Lung (tissue), 12 donors: ENCODE results near the gene SYNE4. TPM values are rescaled to one million over a fixed set of nuclear protein-coding genes. Genes with fewer than 3 reads are reported as not detected.

Experiments
- ATAC-seq: fragments of 200-7000 bp; cut with Tn5 transposase; one replicate; pipeline ENCODE4 v1.9.1; 2020; ENCODE audit warnings: moderate number of reproducible peaks; ENCODE audit not compliant: insufficient read depth, low FRiP score
- DNase-seq, 3 donors: peaks; one replicate each; pipeline ENCODE4 v3.0.0-alpha.2; 2013 to 2017
- H3K27ac ChIP-seq, 2 donors: one replicate each; pipeline ENCODE4 v1.5.1; 2013; ENCODE audit warnings: mild to moderate bottlenecking in 2 of 2, moderate library complexity in 2 of 2, control low read depth in 1 of 2, inconsistent platforms in 1 of 2, low read depth in 1 of 2, low read length in 1 of 2
- H3K27me3 ChIP-seq, 3 donors: one replicate each; pipeline ENCODE4 v1.5.1; 2013; ENCODE audit warnings: low read length in 2 of 3; ENCODE audit not compliant: control insufficient read depth in 3 of 3, insufficient read depth in 3 of 3
- H3K36me3 ChIP-seq, 4 donors: one replicate each; pipeline ENCODE4 v1.5.1; 2013; ENCODE audit warnings: low read length in 4 of 4, mild to moderate bottlenecking in 1 of 4, moderate library complexity in 1 of 4; ENCODE audit not compliant: control insufficient read depth in 4 of 4, insufficient read depth in 4 of 4
- H3K4me1 ChIP-seq, 5 donors: one replicate each; pipeline ENCODE4 v1.5.1; 2013; ENCODE audit warnings: low read length in 5 of 5, mild to moderate bottlenecking in 2 of 5, moderate library complexity in 1 of 5; ENCODE audit not compliant: control insufficient read depth in 5 of 5, insufficient read depth in 5 of 5
- H3K4me3 ChIP-seq: one replicate; pipeline ENCODE4 v1.5.1; 2013; ENCODE audit warnings: mild to moderate bottlenecking, control low read depth, moderate library complexity
- H3K9ac ChIP-seq, 2 donors: one replicate each; pipeline ENCODE4 v1.5.1; 2013; ENCODE audit warnings: low read length in 2 of 2, control low read depth in 1 of 2; ENCODE audit not compliant: insufficient read depth in 1 of 2
- H3K9me3 ChIP-seq, 4 donors: one replicate each; pipeline ENCODE4 v1.5.1; 2013; ENCODE audit warnings: low read length in 3 of 4, mild to moderate bottlenecking in 1 of 4, moderate library complexity in 1 of 4; ENCODE audit not compliant: control insufficient read depth in 4 of 4, insufficient read depth in 3 of 4
- CTCF ChIP-seq: IDR thresholded peaks from 2 replicates; pipeline ENCODE4 v1.5.1; 2012; ENCODE audit warnings: mild to moderate bottlenecking; ENCODE audit errors: control extremely low read depth, extremely low read depth
- WGBS, 2 donors: extraction: QIAGEN DNeasy Blood & Tissue Kit; methylation state at CpG; one replicate each; pipeline ENCODE4 v1.1.7; 2013; 5-methylcytosine and 5-hydroxymethylcytosine counted together
- polyA plus RNA-seq, 2 donors: library from polyadenylated mRNA; stranded (reverse); fragments of 200-250 nt; gene quantifications; one replicate each; pipeline ENCODE4 v1.2.1, GENCODE V29; 2013
- total RNA-seq, 2 donors: library from RNA; depleted of rRNA in 1 of 2; stranded (reverse); fragments of >200 nt in 1 of 2; gene quantifications; one replicate each; pipeline ENCODE4 v1.2.1, GENCODE V29; 2014 to 2021
- donor health status: control.
- donor health status: control.
- donor health status: Bipolar disorder and iron deficiency.
- donor health status: healthy.
- donor health status: DM: yes; HTN: yes; CAD: no.

SYNE4 gene
- total and polyA plus RNA-seq, 4 donors = 8.0 to 19.2 (median 11.6) TPM

DNA sequence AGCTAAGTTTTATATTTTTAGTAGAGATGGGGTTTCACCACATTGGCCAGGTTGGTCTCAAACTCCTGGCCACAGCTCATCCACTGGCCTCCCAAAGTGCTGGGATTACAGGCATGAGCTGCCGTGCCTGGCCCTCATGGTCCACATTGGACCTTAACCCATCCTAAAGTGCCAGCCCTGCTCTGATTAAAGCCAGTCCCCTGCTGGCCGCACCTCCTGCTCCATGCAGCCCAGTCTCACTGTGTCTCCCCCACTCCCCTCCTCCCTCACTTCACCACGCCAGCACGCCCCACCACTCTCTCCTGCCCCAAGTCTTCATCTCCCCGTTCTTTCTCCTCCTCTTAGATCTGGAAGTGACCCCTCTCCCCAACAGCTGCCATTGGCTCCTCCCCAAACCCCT, 30.3 kb downstream of the SYNE4 start:
- no peak overlapping the region for H3K9ac ChIP-seq
- TF ChIP-seq CTCF = no peak
- peaks cover 0 to 2% (median 0%) of the 10 kb centered on the region in 3 donors for H3K27me3 ChIP-seq
- ATAC-seq = no peak
- peaks cover 0 to 5% (median 0%) of the 10 kb centered on the region in 4 donors for H3K9me3 ChIP-seq
- no peaks in the 10 kb centered on the region for H3K4me1 ChIP-seq
- H3K27ac ChIP-seq = no peak overlapping the region
- WGBS, 2 donors = 43 to 52% methylated on average over 5 of the region's 5 CpGs
- no peak for DNase-seq
- H3K4me3 ChIP-seq = no peak overlapping the region
- no peaks in the 10 kb centered on the region for H3K36me3 ChIP-seq

DNA sequence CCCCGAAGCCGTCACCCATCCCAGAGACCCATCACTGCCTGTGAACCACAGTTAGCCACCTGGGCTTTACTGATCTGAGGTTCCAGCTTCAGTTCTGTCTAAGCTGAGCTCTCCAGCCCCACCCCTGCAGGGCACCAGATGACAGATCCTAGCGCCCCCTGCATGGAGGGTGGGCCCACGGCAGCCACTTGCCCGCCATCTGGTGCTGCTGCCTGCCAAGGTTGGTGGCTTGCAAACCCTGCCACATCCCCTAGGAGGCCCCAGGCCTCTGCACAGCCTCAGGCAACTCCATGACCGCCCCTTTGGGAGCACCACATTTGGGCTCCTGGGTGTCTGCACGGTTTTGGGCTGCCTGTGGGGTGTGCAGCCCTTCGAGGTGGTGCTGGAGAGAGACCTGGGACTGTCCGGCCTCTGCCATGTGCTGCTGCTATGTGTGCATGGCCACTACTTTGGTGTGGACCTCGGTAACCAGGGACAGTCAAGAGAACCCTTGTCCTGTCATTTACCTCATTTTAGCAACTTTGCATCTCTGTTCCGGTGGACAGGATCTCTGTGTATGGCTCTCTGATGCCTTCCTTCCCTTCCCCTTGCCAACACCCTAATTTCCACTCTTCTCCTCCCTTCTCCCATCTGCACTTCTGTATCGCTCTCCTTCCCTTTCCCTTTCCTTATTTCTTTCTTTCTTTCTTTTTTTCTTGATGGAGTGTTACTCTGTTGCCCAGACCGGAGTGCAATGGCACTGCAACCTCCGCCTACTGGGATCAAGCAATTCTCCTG, 31.0 kb downstream of the SYNE4 start:
- Histone ChIP-seq H3K9me3 (peaks cover 0 to 5% (median 0%) of the 10 kb centered on the region in 4 donors), H3K4me1 (no peaks in the 10 kb centered on the region), H3K9ac (no peak overlapping the region), H3K27ac (no peak overlapping the region), H3K27me3 (peaks cover 0 to 2% (median 0%) of the 10 kb centered on the region in 3 donors), H3K4me3 (no peak overlapping the region), H3K36me3 (no peaks in the 10 kb centered on the region)
- no peak for DNase-seq
- ATAC-seq = no peak
- WGBS, 2 donors = 53 to 55% methylated on average over 14 of the region's 14 CpGs
- no peak for TF ChIP-seq CTCF

DNA sequence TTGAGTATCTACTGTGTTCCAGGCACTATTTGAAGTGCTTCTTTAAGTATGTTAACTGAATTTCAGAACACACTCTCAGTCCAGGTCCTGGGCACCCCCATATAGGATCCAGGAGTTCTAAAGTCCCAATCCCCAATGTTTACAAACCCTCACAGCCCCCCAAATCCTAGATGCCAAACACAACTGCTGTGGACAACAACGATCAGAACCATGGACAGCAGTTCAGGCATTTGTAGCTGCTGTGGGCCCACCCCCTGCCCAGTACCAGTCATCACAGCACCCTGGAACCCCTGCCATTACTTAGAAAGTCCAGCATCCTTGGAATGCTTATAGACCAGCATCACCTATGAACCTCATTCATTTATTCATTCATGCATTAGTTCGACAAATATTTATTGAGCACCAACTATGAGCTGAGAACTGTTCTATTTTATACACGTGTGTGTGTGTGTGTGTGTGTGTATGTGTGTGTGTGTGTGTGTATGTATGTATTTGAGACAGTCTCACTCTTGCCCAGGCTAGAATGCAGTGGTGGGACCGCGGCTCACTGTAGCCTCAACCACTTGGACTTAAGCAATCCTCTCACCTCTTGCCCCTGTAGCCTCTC, 32.9 kb downstream of the SYNE4 start:
- WGBS, 2 donors = 33 to 36% methylated on average over 5 of the region's 5 CpGs
- Histone ChIP-seq H3K9me3 (peaks cover 0 to 5% (median 0%) of the 10 kb centered on the region in 4 donors), H3K9ac (no peak overlapping the region), H3K27ac (no peak overlapping the region), H3K36me3 (no peaks in the 10 kb centered on the region), H3K4me3 (no peak overlapping the region), H3K27me3 (peaks cover 0 to 2% (median 0%) of the 10 kb centered on the region in 3 donors), H3K4me1 (no peaks in the 10 kb centered on the region)
- ATAC-seq = no peak
- no peak for TF ChIP-seq CTCF
- peak in 1 of 3 donors; percentile 42 for DNase-seq
